GM21619 (cell line): ENCODE measurements around the gene AIFM2.
"Not testable (repeated sequence)": the region's sequence is repeated elsewhere in the genome, so short reads cannot be mapped to it uniquely, and the experiment has no call there.

Experiments used
- ATAC-seq: cut with Tn5 transposase; IDR thresholded peaks from one replicate; pipeline ENCODE4 v1.9.1; 2021; ENCODE audit not compliant: unreplicated experiment

The AIFM2 gene

DNA sequence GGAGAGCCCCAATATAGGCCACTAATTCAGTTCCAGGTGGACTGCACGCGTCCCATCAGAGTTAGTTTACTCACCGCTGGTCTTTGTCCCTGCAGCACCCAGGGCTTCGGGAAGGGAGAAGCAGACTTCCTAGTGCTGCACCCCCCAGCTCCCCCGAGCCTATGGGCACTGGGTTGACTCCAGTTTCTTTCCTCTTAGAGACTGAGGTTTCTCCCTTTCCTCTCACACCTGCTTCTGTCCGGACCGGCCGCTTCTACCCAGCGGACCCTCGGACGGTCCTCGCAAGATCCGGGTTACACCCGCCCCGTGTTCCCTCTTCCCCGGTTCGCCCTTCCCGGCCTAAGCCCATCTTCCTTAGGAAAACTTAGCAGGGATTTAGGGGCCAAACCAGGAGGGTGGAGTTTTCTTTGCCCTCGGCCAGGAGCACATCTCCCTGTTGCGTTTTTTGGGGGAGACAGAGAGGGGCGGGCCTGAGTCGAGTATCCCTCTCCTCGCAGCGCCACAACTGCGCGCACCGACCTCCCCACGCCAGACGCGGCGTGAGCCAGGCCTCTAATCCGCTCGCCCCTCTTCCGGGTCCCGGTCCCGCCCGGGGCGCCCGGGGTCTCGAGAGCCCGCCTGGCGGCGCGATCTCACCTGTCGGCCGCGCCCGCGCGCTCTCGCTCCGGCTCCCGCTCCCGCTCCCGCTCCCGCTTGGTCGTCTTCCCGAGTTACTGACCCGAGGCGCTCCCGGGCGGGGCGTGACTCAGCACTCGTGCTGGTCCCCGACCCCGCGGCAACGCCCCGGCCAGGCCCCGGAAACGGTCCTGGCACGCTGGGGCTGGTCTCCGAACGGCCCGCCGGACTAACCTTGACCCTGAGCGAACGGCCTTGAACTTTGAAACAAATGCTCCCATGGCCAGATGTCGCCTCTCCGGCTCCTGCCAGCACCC lies at the start of gene AIFM2:
TSS of gene AIFM2 (minus strand) at position 728 of the 932 bp plus-strand sequence. CDS start 8,741 bp downstream, outside the sequence.
- peak; percentile 66 for ATAC-seq

DNA sequence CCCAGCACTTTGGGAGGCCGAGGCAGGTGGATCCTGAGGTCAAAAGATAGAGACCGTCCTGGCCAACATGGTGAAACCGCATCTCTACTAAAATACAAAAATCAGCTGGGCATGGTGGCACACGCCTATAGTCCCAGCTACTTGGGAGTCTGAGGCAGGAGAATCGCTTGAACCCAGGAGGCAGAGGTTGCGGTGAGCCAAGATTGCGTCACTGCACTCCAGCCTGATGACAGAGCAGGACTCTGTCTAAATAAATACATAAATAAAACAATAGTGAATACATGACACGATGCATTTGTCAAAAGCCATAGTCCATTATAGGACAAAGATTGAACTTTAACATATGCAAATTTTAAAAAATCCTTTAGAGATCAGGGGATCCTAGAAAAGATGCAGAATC lies 46.6 kb upstream of the AIFM2 start:
- ATAC-seq, result not testable (repeated sequence)

DNA sequence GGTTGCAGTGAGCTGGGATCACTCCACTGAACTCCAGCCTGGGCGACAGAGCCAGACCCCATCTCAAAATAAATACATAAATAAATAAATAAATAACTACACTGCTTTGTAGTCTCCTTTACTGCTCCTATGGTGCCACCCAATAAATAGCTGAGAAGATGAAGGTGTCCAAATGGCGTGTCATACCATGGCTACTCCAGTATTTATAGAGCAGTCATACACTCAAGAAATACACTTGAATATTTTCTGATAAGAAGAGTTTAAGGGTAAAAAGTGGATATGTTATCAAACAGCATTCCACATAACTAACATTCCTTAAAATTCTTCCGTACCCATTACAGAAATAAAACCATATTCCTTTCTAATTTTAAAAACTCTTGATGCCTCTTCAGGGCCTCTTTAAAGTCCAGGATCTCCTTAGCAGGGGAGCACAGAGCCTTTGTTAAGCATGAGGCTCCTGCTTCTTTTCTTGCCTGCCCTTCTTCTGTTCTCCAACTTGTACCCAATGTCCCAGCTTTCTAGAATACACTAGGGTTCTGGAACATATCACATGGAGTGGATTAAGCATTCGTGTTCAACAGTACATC lies 45.6 kb upstream of the AIFM2 start:
- no peak for ATAC-seq

DNA sequence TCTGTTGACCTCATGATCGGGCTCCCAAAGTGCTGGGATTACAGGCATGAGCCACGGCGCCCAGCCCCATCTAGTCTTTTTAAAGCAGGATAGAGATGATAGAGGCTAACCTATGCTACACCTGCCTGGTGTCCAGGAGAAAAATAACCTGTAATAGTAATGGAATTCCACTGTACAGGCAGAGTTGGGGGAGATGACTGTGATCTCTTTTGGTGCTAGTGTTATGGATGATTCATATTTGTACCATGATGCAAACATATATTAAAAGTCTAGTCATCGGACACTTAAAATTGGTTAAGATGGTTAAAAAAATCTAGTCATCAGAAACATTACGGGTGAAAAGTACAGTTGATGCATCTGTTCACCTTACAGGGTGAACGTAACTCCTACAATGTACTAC lies 43.8 kb upstream of the AIFM2 start:
- ATAC-seq, result no peak

DNA sequence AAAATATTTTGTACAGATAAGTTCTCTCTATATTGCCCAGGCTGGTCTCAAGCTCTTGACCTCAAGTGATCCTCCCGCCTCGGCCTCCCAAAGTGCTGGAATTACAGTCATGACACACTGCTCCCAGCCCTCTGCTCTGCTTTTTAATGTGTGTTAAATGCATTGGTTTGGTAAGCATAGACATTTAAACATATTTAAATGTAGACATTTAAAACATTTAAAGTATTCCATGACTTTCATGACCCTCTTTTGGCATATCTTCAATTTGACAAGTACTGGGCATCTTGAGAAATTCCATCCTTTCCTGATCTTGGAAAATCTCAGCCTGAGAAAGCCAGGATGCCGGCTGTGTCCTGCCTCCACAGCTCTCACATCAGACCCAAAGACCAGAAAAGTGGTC lies 42.9 kb upstream of the AIFM2 start:
- ATAC-seq, result no peak

DNA sequence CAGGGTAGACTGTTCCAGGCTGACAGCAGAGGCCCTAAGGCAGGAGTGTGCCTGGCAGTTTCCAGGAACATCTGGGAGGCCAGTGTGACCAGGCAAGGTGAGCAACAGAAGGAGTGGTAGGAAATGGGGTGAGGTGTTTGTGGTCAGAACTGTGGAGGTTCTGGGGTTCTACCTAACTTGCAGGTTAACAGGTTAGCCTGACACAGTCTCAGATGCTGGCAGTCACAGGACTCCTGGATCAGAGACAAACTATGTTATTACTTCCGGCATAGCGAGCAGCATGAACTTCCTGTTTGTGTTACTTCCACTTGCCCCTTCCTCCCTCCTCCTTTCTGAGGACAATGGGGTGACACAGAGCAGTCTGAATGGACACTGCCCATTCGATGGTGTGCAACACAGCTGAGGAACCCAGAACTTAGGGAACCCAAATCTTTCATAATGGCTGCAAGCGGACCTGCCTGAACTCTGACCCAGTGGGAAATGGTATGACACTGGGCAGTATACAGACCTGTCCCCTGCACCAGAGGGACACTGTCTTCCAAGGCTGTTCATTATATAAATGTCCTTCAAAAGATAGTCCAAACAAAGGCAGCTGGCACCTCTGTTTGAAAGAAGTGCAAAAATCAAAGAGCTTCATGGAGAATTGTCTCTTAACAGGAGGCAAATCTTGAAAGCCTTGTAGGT lies 41.6 kb upstream of the AIFM2 start:
- no peak for ATAC-seq

DNA sequence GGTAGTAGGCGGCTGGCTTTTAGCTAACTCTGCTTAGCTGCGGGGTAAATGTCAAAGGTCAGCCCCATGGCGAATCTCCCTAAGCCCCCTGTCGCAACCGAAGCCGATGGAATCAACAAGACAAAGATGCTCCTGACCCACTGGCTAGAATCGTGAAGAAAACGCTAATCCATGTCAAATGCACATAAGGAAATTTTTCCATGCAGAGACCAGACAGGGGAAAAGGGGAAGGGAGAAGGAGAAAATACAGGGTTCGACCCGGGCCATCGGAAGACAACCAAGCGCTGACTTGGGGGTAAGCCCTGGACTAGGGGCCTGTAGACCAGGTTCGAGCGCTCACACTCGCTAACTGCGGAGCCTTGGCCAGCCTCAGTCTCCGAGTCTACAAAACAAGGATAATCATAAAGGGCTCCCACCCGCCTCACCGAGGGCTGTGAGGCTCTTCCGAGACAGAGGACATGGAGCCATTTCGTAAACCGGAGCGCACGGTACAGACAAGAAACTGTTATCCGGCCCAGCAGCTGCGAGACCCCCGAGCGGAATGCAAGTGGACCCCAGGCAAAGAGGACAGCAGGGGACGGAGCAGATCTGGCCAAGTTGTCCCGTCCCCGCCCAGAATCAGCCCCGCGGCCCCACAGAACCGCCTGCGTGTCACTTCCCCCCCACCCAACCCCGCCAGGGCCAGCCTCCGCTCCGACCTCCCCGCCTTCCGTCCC lies 37.2 kb upstream of the AIFM2 start:
- ATAC-seq, result peak; percentile 11

DNA sequence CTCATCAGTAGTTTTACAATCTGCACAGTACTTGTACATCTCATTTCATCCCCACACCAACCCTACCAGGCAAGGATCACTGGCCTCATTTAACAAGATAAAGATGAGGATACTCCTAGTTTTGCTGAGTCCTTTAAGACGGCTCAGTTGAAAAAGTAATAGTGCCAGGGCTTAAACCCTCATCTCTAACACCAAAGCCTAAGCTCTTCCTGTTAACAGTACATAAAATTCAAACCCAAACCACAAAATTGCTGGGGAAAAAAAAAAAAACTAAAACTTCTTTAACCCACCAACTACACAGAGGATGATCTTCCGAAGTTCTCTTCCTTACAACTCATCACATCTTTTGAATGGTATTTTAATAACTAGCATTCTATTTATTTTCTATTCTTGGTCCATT lies 36.4 kb upstream of the AIFM2 start:
- ATAC-seq, result no peak

DNA sequence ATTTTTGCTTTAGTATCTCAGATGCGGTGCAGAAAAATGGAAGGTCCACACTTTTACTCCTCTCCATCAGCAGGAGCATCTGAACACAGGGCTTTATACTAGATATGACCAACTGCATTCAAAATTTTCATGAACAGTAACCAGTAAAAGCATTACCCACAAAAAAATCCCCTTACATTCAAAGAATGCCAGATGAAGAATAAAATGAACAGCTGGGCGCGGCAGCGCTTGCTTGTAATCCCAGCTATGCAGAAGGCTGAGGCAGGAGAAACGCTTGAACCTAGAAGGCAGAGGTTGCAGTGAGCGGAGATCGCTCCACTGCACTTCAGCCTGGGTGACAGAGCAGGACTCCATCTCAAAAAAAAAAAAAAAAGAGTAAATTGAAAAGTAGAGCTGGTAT lies 34.6 kb upstream of the AIFM2 start:
- ATAC-seq, result no peak

DNA sequence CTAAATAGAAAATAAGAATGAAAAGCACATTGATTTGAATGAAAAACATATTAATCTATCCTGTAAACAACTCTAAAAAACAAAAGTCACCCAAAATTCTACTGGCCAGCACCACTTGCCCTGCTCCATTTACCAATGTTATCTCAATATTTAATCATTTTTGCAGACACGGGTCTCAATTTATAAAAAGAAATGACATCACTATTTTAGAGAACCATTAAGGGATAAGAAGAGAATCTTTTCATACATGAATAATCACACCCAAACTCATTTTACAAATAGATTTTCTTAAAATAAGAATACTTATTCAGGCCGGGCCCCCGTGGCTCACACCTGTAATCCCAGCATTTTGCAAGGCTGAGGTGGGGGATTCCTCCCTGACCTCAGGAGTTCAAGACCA lies 33.8 kb upstream of the AIFM2 start:
- ATAC-seq, result no peak

DNA sequence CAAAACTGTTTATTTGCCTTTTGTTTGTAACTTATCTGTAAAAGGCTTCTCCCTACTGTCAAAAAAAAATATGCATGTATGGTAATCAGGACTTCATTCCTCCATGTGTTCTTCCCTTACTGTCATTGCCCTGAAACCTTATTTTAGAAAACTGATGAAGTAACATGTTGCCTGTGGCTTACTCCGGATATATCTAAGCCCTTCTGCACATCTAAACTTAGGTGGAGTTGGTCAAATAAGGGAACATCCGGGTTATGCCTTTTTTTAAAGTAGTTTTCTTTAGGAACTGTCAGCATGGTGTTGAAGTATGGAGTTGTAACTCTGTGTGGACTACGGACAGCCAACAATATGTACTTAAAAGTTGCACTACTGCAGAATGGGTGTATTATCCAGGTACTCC lies 31.5 kb upstream of the AIFM2 start:
- ATAC-seq, result no peak

DNA sequence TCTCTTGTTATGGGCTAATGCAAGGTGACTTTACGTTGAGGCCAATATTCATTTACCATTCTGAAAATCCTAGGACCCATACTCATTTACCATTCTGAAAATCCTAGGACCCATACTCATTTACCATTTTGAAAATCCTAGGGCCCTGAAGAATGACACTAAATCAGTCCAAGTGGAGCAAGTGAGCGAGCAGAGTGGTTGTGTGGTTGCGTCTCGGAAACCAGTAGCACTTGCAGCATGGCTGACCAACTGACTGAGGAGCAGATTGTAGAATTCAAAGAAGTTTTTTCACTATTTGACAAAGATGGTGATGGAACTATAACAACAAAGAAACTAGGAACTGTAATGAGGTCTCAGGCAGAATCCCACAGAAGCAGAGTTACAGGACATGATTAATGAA lies 30.8 kb upstream of the AIFM2 start:
- ATAC-seq, result no peak

DNA sequence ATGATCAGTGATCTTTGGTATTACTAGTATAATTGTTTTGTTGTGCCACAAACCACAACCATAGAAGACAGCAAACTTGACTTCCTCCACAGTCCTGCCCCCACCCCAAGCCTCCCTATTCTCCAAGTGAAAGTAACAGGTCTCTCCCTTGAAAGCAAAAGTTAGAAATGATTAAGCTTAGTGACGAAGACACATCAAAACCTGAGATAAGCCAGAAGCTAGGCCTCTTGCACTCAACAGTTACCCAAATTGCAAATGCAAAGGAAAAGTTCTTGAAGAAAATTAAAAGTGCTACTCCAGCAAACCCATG lies 30.2 kb upstream of the AIFM2 start:
- peak; percentile 93 for ATAC-seq

DNA sequence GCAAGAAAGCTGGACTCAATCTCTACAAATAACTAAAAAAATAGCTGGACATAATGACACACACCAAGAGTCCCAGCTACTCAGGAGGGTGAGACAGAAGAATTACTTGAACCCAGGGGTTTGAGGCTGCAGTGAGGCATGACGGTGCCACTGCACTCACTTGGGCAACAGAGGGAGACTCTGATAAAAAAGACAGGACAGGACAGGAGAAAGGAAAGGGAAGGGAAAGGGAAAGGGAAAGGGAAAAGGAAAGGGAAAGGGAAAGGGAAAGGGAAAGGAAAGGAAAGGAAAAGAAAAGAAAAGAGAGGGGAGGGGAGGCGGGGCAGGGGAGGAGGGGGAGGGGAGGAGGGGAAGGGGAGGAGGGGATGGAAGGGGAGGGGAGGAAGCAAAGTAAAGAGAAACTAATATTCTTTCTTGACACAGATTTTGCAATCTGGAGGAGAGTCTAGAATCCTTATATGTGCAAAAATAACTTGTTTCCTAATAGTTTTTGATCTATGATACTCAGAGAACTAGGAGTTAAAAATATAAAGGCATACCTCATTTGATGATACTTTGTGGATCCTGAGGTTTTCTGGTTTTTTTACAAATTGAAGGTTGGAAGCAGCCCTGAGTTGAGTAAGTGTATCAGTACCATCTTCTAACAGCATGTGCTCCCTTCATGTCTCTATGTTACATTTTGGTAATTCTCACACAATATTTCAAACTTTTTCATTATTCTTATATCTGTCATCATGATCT lies 29.7 kb upstream of the AIFM2 start:
- ATAC-seq, result no peak

DNA sequence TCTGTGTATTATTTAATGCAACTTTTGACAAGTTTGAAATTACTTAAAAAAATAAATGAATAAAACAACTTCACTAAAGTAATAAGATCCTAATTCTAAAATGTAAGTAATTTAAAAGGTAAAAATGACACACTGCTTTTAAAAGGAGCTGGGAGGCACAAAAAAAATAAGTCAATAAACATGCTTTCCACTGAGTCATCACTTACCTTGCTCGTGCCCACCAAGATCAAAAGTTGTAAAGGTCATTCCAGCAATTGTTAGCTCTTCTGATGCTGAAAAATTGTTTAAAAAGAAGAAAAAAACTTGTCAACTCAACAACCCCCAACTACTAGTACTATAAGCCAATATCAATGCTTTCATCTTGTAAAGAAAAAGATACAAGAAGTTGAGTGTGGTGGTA lies 28.2 kb upstream of the AIFM2 start:
- ATAC-seq, result no peak

DNA sequence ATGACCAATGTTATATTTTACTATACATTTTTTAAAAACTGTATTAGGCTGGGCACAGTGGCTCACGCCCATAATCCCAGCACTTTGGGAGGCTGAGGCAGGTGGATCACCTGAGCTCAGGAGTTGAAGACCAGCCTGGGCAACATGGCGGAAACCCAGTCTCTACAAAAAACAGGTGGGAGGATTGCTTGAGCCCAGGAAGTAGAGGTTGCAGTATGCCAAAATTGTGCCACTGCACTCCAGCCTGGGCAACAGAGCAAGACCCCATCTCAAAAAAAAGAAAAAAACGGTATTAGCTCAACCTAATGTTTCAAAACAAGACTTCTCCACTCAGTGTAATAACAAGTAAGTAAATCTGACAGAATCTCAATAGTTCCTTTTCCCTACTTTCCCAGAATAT lies 26.7 kb upstream of the AIFM2 start:
- ATAC-seq, result not testable (repeated sequence)

DNA sequence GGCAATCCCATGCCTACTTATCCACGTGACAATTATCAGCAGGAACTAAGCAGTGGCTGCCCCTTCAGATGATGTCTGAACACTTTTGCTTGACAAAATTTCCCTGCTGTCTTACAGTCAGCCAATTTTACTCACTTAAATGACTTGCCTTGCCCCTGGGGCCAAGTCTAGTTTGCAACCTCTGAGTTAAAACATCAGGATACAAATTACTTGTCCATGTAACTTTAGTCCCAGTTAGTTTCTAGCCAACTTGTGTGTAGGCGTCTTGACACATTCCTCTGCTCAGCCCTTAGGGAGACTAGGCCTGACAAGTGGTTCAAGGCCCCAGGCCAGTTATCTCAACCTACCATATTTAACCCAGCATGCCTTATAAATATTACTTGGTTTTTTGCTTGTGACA lies 25.5 kb upstream of the AIFM2 start:
- ATAC-seq, result no peak

DNA sequence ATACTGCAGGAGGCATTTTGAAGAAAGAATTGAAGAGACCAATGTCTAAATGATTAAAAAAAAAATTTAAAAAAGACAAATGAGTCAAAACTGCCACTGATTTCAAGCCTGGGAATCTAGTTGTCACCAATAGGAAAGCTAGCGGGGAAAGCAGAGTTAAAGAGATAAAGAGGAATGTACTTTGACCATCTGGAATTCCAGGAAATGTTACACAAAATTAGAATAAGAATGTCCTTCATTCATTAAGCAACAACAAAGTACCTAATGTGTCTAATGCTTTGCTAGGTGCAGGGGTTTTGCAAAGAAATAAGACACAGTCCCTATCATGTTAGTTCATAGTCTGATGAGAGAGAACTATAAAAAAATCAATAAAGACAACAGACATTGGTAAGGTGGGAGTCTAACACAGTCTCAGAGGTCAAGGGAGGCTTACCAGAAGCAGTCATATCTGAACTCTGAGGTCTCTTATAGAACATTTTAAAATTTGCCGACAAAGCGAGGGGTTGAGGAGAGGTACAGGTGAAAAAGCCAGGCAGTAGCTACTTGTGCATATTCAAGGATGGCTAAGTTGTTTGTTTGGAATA lies 22.7 kb upstream of the AIFM2 start:
- no peak for ATAC-seq

DNA sequence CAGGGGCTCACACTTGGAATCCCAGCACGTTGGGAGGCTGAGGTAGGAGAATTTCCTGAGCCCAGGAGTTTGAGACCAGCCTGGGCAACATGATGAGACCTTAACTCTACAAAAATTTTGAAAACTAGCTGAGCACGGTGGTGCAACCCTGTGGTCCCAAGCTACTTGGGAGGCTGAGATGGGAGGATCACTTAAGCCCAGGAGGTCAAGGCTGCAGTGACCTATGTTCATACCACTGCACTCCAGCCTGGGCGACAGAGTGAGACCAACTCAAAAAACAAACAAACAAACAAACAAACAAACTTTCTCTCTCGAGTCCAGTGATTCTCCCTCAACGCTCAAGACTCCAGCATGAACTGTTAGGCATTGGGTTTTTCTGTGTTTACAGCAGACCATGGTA lies 15.9 kb upstream of the AIFM2 start:
- no peak for ATAC-seq

DNA sequence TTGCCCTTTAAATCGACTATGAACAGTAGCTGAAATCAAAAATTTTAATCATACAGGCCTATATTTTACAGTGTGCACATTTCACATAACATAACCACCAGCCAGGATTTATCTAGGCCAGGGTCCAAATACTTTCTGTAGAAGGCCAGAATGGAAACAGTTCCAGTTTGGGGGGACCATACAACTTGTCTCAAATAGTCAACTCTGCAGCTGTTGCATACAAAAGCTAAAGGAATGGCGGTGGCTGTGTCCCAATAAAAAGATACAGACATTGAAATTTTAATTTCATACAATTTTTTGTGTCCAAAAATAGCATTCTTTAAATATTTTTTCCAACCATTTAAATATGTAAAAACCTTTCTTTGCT lies 14.6 kb upstream of the AIFM2 start:
- ATAC-seq, result no peak
